Measurements from ENCODE around the gene BSDC1. TPM values are rescaled to one million over a fixed set of nuclear protein-coding genes. Genes with fewer than 3 reads are reported as not detected.

BSDC1 gene
- total RNA-seq, 4 donors from 2014 or later, result 60.6 to 88.7 (median 83.8) TPM

DNA sequence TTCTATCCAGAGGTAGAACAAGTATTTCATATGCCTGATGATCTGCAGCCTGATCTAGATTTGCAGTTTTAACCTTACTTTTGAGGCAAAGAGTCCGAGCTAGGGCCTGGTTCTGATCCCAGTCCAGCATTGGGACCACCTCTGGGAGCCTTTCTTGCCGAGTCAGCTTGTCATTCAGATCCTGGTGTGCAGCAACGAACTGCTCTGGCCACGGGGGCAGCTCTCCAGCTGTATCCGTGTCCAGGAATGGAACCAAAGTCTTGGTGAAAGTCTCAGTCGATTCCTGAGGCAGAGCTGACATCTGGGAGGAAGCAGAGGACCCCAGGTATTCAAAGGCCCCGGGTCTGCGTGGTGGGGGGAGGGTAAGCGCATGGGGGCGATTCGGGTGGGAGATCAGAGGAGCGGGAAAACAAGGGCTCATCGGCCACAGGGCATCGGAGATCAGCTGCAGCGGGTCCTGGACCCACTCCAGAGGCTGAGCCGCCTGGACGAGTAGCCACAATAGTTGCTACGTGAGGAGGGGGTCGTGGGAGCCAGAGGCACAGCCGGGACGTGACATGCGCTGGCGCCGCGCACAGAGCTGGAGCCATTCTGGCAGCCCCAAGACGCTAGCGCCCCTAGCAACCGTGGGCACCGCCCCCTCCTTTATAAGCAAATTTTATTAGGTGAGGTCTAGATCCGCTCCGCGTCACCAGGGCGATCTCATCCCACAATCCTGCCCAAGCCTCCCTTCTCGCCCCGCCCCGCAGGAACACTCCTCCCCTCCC lies 32.4 kb upstream of the BSDC1 start:
- Histone ChIP-seq H3K36me3 (no peaks in the 10 kb centered on the region), H3K4me3 (peak overlapping the region in 1 of 4 donors; percentile 32), H3K4me1 (peaks cover 0 to 7% (median 0%) of the 10 kb centered on the region in 4 donors), H3K27ac (no peak overlapping the region), H3K27me3 (peaks cover 0 to 60% of the 10 kb centered on the region in 2 donors), H3K9me3 (no peaks in the 10 kb centered on the region)
- TF ChIP-seq, protein P1, sequence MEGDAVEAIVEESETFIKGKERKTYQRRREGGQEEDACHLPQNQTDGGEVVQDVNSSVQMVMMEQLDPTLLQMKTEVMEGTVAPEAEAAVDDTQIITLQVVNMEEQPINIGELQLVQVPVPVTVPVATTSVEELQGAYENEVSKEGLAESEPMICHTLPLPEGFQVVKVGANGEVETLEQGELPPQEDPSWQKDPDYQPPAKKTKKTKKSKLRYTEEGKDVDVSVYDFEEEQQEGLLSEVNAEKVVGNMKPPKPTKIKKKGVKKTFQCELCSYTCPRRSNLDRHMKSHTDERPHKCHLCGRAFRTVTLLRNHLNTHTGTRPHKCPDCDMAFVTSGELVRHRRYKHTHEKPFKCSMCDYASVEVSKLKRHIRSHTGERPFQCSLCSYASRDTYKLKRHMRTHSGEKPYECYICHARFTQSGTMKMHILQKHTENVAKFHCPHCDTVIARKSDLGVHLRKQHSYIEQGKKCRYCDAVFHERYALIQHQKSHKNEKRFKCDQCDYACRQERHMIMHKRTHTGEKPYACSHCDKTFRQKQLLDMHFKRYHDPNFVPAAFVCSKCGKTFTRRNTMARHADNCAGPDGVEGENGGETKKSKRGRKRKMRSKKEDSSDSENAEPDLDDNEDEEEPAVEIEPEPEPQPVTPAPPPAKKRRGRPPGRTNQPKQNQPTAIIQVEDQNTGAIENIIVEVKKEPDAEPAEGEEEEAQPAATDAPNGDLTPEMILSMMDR (IDR thresholded peaks at IDR 0.05), result no peak
- TF ChIP-seq EP300 (IDR thresholded peaks at IDR 0.05) (no peak), POLR2A (IDR thresholded peaks at IDR 0.05) (no peak)
- DNase-seq (ENCODE audit: low spot score in 2 of 2), result no peak
- 6 to 17% methylated on average over 35 to 36 of the region's 36 CpGs for WGBS, 2 donors

DNA sequence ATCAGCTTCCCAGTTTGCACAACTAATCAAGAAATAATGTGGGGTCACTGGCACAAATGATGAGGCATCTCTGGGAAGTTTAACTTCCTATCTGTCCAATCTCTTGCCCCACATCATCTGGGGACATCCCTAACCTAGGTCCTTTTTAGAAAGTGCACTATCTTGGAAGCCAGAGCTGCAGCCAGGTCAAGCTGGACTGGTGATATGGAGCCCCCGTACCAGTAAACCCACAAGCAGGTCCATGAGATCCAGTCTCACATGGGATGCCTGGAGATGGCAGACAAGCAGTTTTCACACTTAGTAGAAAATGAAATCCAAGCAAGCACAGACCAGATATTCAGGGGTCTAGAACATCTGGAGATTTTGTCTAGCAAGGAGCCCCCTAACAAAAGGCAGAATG lies 27.5 kb upstream of the BSDC1 start:
- no peak overlapping the region for H3K27ac ChIP-seq
- peaks cover 0 to 25% of the 10 kb centered on the region in 2 donors for H3K27me3 ChIP-seq
- H3K36me3 ChIP-seq, result no peaks in the 10 kb centered on the region
- 88 to 90% methylated on average over 1 of the region's 1 CpG for WGBS, 2 donors
- TF ChIP-seq, protein P1 (IDR thresholded peaks at IDR 0.05), result no peak
- TF ChIP-seq POLR2A (IDR thresholded peaks at IDR 0.05) (no peak), EP300 (IDR thresholded peaks at IDR 0.05) (no peak)
- H3K4me3 ChIP-seq, result no peak overlapping the region
- DNase-seq (ENCODE audit: low spot score in 2 of 2), result no peak
- peaks cover 0 to 4% (median 0%) of the 10 kb centered on the region in 4 donors for H3K4me1 ChIP-seq
- H3K9me3 ChIP-seq, result peaks cover 0 to 22% (median 0%) of the 10 kb centered on the region in 4 donors

DNA sequence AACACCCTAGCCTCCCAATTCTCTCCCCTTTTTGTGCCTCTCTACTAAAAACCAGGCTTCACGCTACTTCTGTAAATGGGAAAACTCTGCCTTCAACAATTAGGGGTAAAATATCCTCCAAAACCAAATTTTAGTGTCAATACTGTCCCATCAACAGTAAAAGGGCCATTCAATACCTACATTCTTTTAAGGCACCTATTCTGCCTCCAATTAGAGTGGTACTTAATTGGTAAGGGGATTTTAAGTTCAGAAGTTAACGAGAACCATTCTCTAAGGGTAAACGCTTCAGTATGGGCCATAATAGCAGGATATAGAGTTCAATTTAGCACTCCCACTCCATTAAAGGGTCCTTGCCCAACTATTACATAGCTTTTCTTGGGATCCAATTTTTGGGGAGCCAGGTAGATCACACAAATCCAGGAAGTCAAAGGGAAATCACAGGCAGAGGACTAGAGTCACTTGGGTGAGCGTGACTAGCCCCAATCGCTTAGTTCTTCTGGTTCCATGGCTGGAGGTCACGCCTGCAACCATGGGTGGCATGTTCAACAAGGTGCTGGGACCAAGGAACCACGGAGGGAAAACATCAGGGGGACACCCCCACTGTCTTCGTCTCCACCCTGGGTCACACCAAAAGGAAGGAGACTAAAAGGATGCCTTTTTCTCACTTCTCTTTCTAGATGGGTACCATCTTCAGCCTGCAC lies 20.1 kb upstream of the BSDC1 start:
- H3K27ac ChIP-seq, result no peak overlapping the region
- peaks cover 0 to 35% (median 2%) of the 10 kb centered on the region in 4 donors for H3K9me3 ChIP-seq
- no peak for DNase-seq (ENCODE audit: low spot score in 2 of 2)
- H3K4me3 ChIP-seq, result no peak overlapping the region
- no peaks in the 10 kb centered on the region for H3K36me3 ChIP-seq
- H3K4me1 ChIP-seq, result no peaks in the 10 kb centered on the region
- WGBS, 2 donors, result 80 to 82% methylated on average over 8 of the region's 8 CpGs
- no peaks in the 10 kb centered on the region for H3K27me3 ChIP-seq
- TF ChIP-seq, protein P1 (IDR thresholded peaks at IDR 0.05), result peak in 1 of 5 experiments; percentile 1
- TF ChIP-seq EP300 (IDR thresholded peaks at IDR 0.05), result no peak

DNA sequence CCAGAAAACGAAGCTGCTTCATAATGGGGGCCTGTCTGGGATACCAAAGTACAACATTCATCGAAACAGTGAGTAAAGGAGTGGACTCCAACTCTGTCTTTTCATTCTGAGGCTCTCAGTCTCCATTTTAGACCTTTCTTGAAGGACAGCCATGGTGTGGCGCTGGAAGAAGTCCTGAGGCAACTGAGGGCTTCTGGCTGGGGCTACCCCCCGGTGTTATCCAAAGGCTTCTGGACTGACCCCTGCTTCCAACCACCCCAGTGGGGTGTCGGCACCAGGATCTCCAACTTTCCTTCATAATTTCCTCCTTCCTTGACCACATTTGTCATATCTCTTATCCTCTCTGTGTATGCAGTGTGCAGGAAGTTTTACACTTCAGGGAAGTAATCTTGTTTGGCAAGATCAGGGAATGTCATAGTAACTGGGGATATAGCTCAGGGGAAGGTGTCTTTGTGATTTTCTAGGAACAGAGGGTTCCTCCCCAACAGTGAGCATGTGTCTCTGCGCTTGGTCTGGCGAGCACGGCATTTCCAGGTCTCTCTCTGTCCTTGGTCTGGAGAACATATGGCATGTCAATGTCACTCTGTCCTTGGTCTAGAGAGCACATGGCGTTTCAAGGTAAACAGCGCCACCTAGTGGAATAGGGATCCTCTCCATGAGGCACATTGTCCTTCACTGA lies 19.4 kb upstream of the BSDC1 start:
- H3K4me1 ChIP-seq, result no peaks in the 10 kb centered on the region
- TF ChIP-seq, protein P1 (IDR thresholded peaks at IDR 0.05), result peak; percentile 41 to 72 (median 60)
- no peak for TF ChIP-seq EP300 (IDR thresholded peaks at IDR 0.05)
- no peak overlapping the region for H3K4me3 ChIP-seq
- peak; percentile 18 to 80 for DNase-seq (ENCODE audit: low spot score in 2 of 2)
- no peak overlapping the region for H3K27ac ChIP-seq
- no peaks in the 10 kb centered on the region for H3K36me3 ChIP-seq
- H3K27me3 ChIP-seq, result no peaks in the 10 kb centered on the region
- 55 to 58% methylated on average over 10 of the region's 10 CpGs for WGBS, 2 donors
- H3K9me3 ChIP-seq, result peaks cover 0 to 29% (median 2%) of the 10 kb centered on the region in 4 donors
